Fibroblast of the aortic adventitia (primary cell): Measurements from ENCODE around the gene TTC39B. TPM values are rescaled to one million over a fixed set of nuclear protein-coding genes. Genes with fewer than 3 reads are reported as not detected.

Experiments used
- DNase-seq: peaks from one replicate; pipeline ENCODE4 v3.0.0-alpha.2; 2010; ENCODE audit warnings: low read depth
- H3K4me3 ChIP-seq: 2 replicates; pipeline ENCODE4 v1.5.1; 2011; ENCODE audit warnings: low read depth, mild to moderate bottlenecking, control low read depth, low read length, moderate library complexity
- CTCF ChIP-seq: IDR thresholded peaks from 2 replicates; pipeline ENCODE4 v1.5.1; 2011; ENCODE audit warnings: mild to moderate bottlenecking, low read length, control low read depth, inconsistent platforms; ENCODE audit not compliant: insufficient read depth
- total RNA-seq: library from RNA; depleted of rRNA; stranded (reverse); fragments of >200 nt; gene quantifications from 2 replicates; pipeline ENCODE4 v1.2.3, GENCODE V29; 2012; ENCODE audit warnings: low replicate concordance

TTC39B gene
- total RNA-seq, 1 donor = 22.1 TPM

GRCh38 chr9:15294604-15295003 is 12.4 kb downstream of the TTC39B start:
- DNase-seq = no peak
- TF ChIP-seq CTCF = no peak
- H3K4me3 ChIP-seq = no peak overlapping the region

- TF ChIP-seq CTCF = no peak
- DNase-seq = peak; percentile 56
- no peak overlapping the region for H3K4me3 ChIP-seq
Observed at GRCh38 chr9:15293804-15294316, 13.2 kb downstream of the TTC39B start.

GRCh38 chr9:15293084-15293483 is 13.9 kb downstream of the TTC39B start:
- TF ChIP-seq CTCF = no peak
- no peak overlapping the region for H3K4me3 ChIP-seq
- DNase-seq = no peak

GRCh38 chr9:15289603-15290002 is 17.4 kb downstream of the TTC39B start:
- no peak overlapping the region for H3K4me3 ChIP-seq
- TF ChIP-seq CTCF = no peak
- DNase-seq = no peak

GRCh38 chr9:15287309-15287708 is 19.7 kb downstream of the TTC39B start:
- no peak for TF ChIP-seq CTCF
- H3K4me3 ChIP-seq = no peak overlapping the region
- DNase-seq = no peak

- H3K4me3 ChIP-seq = no peak overlapping the region
- TF ChIP-seq CTCF = no peak
- DNase-seq = no peak
Observed at GRCh38 chr9:15286161-15286821, 20.7 kb downstream of the TTC39B start.

- DNase-seq = no peak
- no peak overlapping the region for H3K4me3 ChIP-seq
- no peak for TF ChIP-seq CTCF
Observed at GRCh38 chr9:15282567-15283285, 24.3 kb downstream of the TTC39B start.
